Measurements from ENCODE around the gene GAGE13.
"Not testable (repeated sequence)": the region's sequence is repeated elsewhere in the genome, so short reads cannot be mapped to it uniquely, and the experiment has no call there.

DNA sequence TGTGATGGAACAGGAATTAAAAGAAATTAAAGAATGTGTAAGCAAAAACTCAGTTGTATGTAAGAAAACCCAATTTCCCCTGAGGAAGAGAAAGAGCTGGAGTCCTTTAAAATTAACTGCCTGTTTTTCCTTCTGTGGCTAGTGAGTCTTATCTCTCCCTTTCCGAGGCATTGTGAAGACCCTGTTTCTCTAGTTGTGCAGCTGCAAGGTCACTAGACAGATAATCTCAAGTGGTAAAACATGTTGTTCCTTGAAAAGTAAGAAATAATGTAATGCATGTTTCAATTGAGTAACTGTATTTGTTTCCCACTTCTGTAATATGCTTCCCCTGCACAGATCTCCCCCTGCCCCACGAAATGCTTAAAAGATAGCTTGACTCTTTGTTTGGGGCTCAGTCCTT, 23.6 kb upstream of the GAGE13 start:
- TF ChIP-seq, protein P1, sequence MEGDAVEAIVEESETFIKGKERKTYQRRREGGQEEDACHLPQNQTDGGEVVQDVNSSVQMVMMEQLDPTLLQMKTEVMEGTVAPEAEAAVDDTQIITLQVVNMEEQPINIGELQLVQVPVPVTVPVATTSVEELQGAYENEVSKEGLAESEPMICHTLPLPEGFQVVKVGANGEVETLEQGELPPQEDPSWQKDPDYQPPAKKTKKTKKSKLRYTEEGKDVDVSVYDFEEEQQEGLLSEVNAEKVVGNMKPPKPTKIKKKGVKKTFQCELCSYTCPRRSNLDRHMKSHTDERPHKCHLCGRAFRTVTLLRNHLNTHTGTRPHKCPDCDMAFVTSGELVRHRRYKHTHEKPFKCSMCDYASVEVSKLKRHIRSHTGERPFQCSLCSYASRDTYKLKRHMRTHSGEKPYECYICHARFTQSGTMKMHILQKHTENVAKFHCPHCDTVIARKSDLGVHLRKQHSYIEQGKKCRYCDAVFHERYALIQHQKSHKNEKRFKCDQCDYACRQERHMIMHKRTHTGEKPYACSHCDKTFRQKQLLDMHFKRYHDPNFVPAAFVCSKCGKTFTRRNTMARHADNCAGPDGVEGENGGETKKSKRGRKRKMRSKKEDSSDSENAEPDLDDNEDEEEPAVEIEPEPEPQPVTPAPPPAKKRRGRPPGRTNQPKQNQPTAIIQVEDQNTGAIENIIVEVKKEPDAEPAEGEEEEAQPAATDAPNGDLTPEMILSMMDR (IDR thresholded peaks at IDR 0.05; ENCODE audit: low read length), result not testable (repeated sequence)
- TF ChIP-seq EZH2phosphoT487 (IDR thresholded peaks at IDR 0.05; ENCODE audit: low read length); EZH2 (optimal IDR thresholded peaks at IDR 0.05; ENCODE audit: low read depth, low read length): not testable (repeated sequence)

Measured in MM.1S (cell line).